Measurements from ENCODE around the gene SMARCE1. TPM values are rescaled to one million over a fixed set of nuclear protein-coding genes. Genes with fewer than 3 reads are reported as not detected.

Gene SMARCE1
- total and polyA plus RNA-seq, 11 donors: 38.6 to 88.0 (median 59.4) TPM

- Histone ChIP-seq H3K9me3 (no peaks in the 10 kb centered on the region), H3K27ac (no peak overlapping the region), H3K27me3 (peaks cover 0 to 39% (median 4%) of the 10 kb centered on the region in 9 donors), H3K4me1 (peaks cover 0 to 36% (median 0%) of the 10 kb centered on the region in 12 donors), H3K36me3 (no peaks in the 10 kb centered on the region), H3K4me3 (no peak overlapping the region)
- TF ChIP-seq POLR2A (IDR thresholded peaks at IDR 0.05): no peak
- TF ChIP-seq CTCF (IDR thresholded peaks at IDR 0.05): no peak
- DNase-seq (no peak), ATAC-seq (no peak)
- WGBS, 4 donors: 70 to 85% (median 78%) methylated on average over 16 of the region's 16 CpGs
- intact Hi-C loops (cut with DNase I): loop anchor here in 7 of 10 donors (5.0 to 10.0 kb wide), 4 partner anchors 173 to 1046 kb away; partner anchors contain the start of gene KRT28 (in 1 of the 7)
These were observed 28.6 kb downstream of the SMARCE1 start for GRCh38 chr17:40618754-40619625.

- peaks cover 0 to 47% (median 4%) of the 10 kb centered on the region in 9 donors for H3K27me3 ChIP-seq
- H3K36me3 ChIP-seq: no peaks in the 10 kb centered on the region
- WGBS, 4 donors: 70 to 82% (median 77%) methylated on average over 8 to 11 of the region's 11 CpGs
- H3K9me3 ChIP-seq: no peaks in the 10 kb centered on the region
- peaks cover 0 to 33% (median 0%) of the 10 kb centered on the region in 12 donors for H3K4me1 ChIP-seq
- no peak overlapping the region for H3K27ac ChIP-seq
- no peak overlapping the region for H3K4me3 ChIP-seq
- TF ChIP-seq CTCF (IDR thresholded peaks at IDR 0.05): no peak
- no peak for TF ChIP-seq POLR2A (IDR thresholded peaks at IDR 0.05)
- ATAC-seq (no peak), DNase-seq (no peak)
- intact Hi-C loops (cut with DNase I): loop anchor here in 7 of 10 donors (5.0 to 10.0 kb wide), 4 partner anchors 175 to 1047 kb away; partner anchors contain the start of gene KRT28 (in 1 of the 7)
These were observed 29.9 kb downstream of the SMARCE1 start for GRCh38 chr17:40617678-40618240.

- no peaks in the 10 kb centered on the region for H3K36me3 ChIP-seq
- H3K27me3 ChIP-seq: peaks cover 0 to 47% (median 4%) of the 10 kb centered on the region in 9 donors
- TF ChIP-seq CTCF (IDR thresholded peaks at IDR 0.05): no peak
- TF ChIP-seq POLR2A (IDR thresholded peaks at IDR 0.05): no peak
- ATAC-seq (no peak), DNase-seq (no peak)
- no peak overlapping the region for H3K27ac ChIP-seq
- no peaks in the 10 kb centered on the region for H3K9me3 ChIP-seq
- WGBS, 4 donors: 64 to 93% (median 74%) methylated on average over 3 of the region's 3 CpGs
- no peak overlapping the region for H3K4me3 ChIP-seq
- H3K4me1 ChIP-seq: peaks cover 0 to 25% (median 0%) of the 10 kb centered on the region in 12 donors
- intact Hi-C loops (cut with DNase I): loop anchor here in 7 of 10 donors (5.0 to 10.0 kb wide), 4 partner anchors 176 to 1048 kb away; partner anchors contain the start of gene KRT28 (in 1 of the 7)
These were observed 31.0 kb downstream of the SMARCE1 start for GRCh38 chr17:40616592-40616991.
